IPS-18c (cell line): ENCODE measurements around the gene WNT3.
"Not testable (repeated sequence)": the region's sequence is repeated elsewhere in the genome, so short reads cannot be mapped to it uniquely, and the experiment has no call there.

Experiments used
- H3K4me3 ChIP-seq: 2 replicates; pipeline ENCODE4 v1.7.0; 2013; ENCODE audit warnings: low read depth, mild to moderate bottlenecking, low read length, moderate library complexity; ENCODE audit not compliant: insufficient read depth
- H3K9me3 ChIP-seq: one replicate; pipeline ENCODE4 v1.6.1; 2013; ENCODE audit warnings: mild to moderate bottlenecking, low read length, moderate library complexity; ENCODE audit not compliant: control insufficient read depth, insufficient read depth

WNT3 gene

DNA sequence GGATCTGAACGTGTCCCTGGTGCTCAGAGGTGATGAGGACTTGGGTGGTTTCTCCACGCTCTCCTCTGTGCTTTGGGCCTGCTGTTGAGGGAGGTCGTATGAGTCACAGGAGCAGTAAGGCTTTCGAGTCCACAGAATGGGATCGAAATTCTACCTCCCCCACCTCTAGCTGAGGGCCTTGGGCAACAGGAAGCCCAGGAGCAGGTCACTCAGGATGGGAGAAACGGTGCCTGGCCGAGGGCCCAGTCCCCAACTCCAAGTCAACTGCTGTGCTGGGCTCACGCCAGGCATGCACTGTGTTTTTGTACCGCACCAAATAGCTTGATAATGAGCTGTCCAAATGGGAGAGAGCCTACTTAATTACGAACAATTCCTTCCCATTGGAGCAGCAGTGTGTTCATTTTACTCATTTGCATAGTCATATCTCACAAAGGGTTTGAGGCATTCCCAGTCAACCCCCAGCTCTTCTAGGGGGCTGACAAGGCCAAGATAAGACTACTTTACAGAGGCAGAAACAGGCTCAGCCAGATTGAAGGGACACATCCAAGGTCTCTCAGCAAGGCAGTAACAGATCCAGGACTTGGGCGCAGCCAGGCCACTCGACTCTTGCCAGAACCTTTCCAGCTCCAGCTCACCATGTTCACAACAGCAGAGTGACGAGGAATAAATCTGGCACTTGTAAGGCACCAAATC is 53.6 kb downstream of the WNT3 start:
- Histone ChIP-seq H3K4me3 (no peak overlapping the region), H3K9me3 (no peaks in the 10 kb centered on the region)

GRCh38 chr17:46764000-46764708 is 54.3 kb downstream of the WNT3 start:
- Histone ChIP-seq H3K9me3 (no peaks in the 10 kb centered on the region), H3K4me3 (no peak overlapping the region)

DNA sequence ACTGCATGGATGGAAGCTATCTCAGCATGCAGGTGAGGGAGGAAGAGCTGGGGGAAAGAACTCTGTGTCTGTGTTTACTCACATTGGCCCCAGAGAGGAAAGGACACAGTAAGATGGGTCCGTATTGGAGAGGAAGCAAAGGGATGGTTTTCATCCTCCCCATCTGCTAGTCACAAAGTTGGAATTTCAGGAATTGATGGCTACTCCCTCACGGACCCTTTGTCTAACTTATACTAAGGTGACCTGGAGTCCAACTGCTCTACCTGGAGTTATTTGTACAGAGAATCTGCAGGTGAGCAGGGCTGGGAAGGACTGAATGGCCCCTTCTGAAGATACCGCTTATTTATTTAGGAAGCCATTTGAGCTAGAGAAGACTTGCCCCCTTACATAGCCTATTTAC is 55.1 kb downstream of the WNT3 start:
- Histone ChIP-seq H3K9me3 (no peaks in the 10 kb centered on the region), H3K4me3 (no peak overlapping the region)

- H3K9me3 ChIP-seq = no peaks in the 10 kb centered on the region
- H3K4me3 ChIP-seq = no peak overlapping the region
These were observed 59.4 kb downstream of the WNT3 start for GRCh38 chr17:46759141-46759540.

- H3K9me3 ChIP-seq = no peaks in the 10 kb centered on the region
- no peak overlapping the region for H3K4me3 ChIP-seq
These were observed 59.9 kb downstream of the WNT3 start for GRCh38 chr17:46758614-46759013.

DNA sequence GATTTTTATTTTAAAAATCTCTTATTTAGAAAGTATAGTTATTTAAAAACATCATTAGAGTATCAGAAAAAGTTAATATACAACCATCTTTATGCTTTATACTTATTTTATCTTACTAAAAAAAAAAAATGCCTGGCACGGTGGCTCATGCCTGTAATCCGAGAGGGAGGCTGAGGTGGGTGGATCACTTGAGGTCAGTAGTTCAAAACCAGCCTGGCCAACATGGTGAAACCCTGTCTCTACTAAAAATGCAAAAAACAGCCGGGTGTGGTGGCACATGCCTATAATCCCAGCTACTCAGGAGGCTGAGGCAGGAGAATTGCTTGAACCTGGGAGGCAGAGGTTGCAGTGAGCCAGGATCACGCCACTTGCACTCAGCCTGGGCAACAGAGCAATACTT is 60.9 kb downstream of the WNT3 start:
- not testable (repeated sequence) for H3K4me3 ChIP-seq, H3K9me3 ChIP-seq

DNA sequence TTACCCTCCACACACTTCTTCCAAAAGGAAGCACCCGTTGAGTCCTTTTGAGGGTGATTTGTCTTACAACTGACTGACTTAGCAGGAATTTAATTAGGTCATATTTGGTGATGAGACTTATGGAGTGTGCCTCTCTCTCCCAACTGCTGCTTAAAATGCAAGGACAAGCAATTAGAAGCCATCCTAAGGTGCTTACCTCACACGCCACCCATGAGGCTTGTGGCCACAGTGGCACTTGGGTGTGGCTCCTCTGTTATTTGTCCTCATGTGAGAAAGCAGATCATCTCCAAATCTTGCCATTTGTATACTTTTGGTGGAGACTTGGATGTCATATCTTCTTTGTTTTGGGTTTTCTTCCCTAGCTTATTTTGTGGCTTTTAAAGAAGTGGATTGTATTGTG is 61.6 kb downstream of the WNT3 start:
- H3K9me3 ChIP-seq = no peaks in the 10 kb centered on the region
- no peak overlapping the region for H3K4me3 ChIP-seq

- no peaks in the 10 kb centered on the region for H3K9me3 ChIP-seq
- no peak overlapping the region for H3K4me3 ChIP-seq
These were observed 62.3 kb downstream of the WNT3 start for GRCh38 chr17:46756081-46756735.

GRCh38 chr17:46753776-46754175 is 64.7 kb downstream of the WNT3 start:
- no peaks in the 10 kb centered on the region for H3K9me3 ChIP-seq
- no peak overlapping the region for H3K4me3 ChIP-seq

DNA sequence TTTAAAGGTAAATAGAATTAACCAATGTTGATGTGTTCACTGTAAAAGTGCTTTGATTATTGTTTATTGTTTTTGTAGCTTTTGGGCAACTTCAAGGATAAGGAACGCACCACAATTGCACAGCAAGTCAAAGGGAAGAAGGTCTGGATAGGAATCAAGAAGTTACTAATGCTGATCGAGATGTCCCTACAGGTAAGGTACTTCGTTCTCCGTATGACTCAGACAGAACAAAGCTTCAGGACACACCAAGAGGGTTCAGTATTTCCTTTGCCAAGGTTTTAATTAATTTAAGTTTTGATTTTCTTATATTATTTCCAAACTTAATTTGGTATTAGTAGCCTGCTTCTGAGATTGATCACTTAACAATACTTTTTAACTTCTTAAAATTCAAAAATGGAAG is 67.1 kb downstream of the WNT3 start:
- Histone ChIP-seq H3K9me3 (no peaks in the 10 kb centered on the region), H3K4me3 (no peak overlapping the region)

DNA sequence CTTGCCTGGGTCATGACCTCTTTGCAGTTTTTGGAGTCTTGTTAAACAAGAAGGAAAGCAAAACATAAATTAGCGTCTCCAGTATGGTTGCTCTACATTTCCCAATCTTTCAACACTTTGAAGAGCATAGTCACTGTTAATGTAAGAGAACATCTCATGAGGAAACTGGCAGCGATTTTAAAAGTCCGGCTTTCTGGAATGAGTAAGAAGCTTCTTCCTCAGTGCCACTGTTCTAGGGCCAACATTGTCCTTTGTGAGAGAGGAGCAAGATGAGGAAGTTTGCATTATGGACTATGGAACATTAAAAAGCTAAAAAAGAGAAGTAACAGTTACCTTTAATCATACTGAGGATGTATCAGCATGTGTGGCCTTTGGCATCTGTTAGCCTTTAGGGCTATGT is 73.1 kb downstream of the WNT3 start:
- no peak overlapping the region; the same call in 1 of the 2 replicates for H3K4me3 ChIP-seq
- H3K9me3 ChIP-seq = no peaks in the 10 kb centered on the region

DNA sequence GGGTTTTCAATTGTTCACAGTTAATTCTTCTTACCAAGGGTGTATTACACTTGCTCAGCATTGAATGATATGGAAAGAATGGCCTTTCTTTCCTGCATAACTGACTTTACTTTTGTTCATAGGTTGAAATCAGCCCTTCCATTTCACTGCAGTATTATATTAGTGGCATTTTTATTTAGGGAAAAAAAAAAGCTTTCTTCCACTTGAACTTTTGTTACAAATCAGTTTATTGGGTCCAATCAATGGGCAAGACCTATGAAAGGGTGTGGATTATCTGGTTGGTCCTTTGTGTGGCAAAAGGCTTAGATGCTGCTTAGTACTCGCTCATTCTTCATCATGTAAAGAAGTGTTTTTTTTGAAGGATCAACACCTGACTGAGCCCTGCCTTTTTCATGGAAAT is 74.1 kb downstream of the WNT3 start:
- Histone ChIP-seq H3K4me3 (no peak overlapping the region), H3K9me3 (no peaks in the 10 kb centered on the region)

DNA sequence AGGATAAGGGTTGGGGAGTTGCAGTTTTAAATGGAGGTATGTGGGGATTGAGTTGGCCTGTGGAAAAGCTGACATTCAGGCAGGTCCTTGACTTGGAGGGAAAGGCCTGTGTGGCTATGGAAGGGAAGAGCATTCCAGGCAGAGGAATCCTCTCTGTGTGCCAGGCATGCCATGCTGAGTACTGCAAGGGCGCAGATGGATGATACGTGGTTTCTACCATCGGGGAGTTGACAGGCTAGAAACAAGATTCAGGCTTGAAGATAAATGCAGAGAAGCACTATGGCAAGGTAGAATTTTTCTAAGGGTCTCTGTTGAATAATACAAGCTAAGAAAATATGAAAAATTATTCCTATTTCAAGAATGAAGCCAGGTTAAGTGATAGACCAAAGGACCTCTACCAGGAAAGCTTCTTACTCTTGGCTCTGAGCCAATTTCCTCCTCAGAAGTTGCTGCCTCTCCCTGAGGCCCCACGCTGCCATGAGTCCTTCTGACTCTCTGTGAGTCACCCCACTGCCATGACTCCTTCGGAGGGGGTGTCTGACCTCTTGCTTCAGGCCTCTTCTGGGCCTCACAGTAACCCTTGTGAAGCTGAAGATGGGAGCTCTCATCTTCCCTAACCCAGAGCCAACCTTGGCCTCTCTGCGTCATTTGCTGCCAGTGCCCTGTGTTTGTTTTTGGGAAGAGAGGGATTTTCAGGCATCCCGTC is 75.8 kb downstream of the WNT3 start:
- Histone ChIP-seq H3K9me3 (no peaks in the 10 kb centered on the region), H3K4me3 (no peak overlapping the region)

- Histone ChIP-seq H3K4me3 (no peak overlapping the region), H3K9me3 (no peaks in the 10 kb centered on the region)
These were observed 77.3 kb downstream of the WNT3 start for GRCh38 chr17:46741122-46741730.

GRCh38 chr17:46739982-46740381 is 78.5 kb downstream of the WNT3 start:
- Histone ChIP-seq H3K9me3 (no peaks in the 10 kb centered on the region), H3K4me3 (no peak overlapping the region)

DNA sequence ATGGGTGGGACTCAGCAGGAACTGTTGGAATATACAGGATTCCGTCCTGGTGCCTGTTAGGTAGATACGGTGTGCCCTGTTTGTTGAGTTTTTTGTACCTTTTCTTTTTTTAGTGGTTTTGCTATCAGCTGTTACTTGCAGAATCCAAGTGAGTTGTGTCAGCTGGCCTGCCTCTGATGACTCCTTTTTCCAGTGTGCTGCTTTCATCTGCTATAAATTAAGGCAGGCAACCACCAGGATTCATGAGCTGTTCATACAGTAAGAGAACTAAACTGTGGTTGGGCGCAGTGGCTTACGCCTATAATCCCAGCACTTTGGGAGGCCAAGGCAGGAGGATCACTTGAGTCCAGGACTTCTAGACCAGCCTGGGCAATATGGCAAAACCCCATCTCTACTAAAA is 79.9 kb downstream of the WNT3 start:
- Histone ChIP-seq H3K9me3 (no peaks in the 10 kb centered on the region), H3K4me3 (no peak overlapping the region)

- no peaks in the 10 kb centered on the region for H3K9me3 ChIP-seq
- no peak overlapping the region for H3K4me3 ChIP-seq
These were observed 81.2 kb downstream of the WNT3 start for GRCh38 chr17:46737326-46737725.
